H1 (cell line): Measurements from ENCODE around the gene TMC3. TPM values are rescaled to one million over a fixed set of nuclear protein-coding genes. Genes with fewer than 3 reads are reported as not detected.

Source experiments
- CTCF ChIA-PET: fragments of 300-600 bp; sonication (Branson Sonifier 250); formaldehyde crosslinking; loops from one replicate; lab custom pipeline; 2021; ENCODE audit not compliant: partially characterized antibody; lab: Charles Lee
- POLR2A ChIA-PET: fragments of 300-600 bp; sonication (Branson Sonifier 250); formaldehyde crosslinking; loops from one replicate; lab custom pipeline; 2021; ENCODE audit warnings: inconsistent platforms; ENCODE audit not compliant: partially characterized antibody; lab: Charles Lee
- DNase-seq, 2 experiments: peaks; one replicate each; pipeline versions ENCODE4 v3.0.0 to v3.0.0-alpha.2; 2010 to 2022; ENCODE audit warnings: low spot score in 2 of 2, low read depth in 1 of 2, mixed read lengths in 1 of 2
- FAIRE-seq: peaks from 2 replicates; lab custom pipeline; 2011; peaks lifted over from hg19 to GRCh38; lab: Jason Lieb, UNC
- H2AFZ ChIP-seq: 2 replicates; pipeline ENCODE4 v1.8.1; 2012; ENCODE audit warnings: low read length, inconsistent platforms
- H2AK5ac ChIP-seq: 2 replicates; pipeline ENCODE4 v1.6.1; 2013; ENCODE audit warnings: low read depth, low read length
- H2BK120ac ChIP-seq: replicated peaks from 2 replicates; pipeline ENCODE3; 2013; ENCODE audit warnings: low read depth, low read length, inconsistent platforms
- H2BK12ac ChIP-seq: 2 replicates; pipeline ENCODE4 v1.6.1; 2013; ENCODE audit warnings: low read depth, low read length
- H2BK15ac ChIP-seq: 2 replicates; pipeline ENCODE4 v1.6.1; 2013; ENCODE audit warnings: low read length
- H2BK20ac ChIP-seq: 2 replicates; pipeline ENCODE4 v1.6.1; 2013; ENCODE audit warnings: low read length
- H2BK5ac ChIP-seq: 2 replicates; pipeline ENCODE4 v1.6.1; 2013; ENCODE audit warnings: low read depth, low read length
- H3K14ac ChIP-seq: 2 replicates; pipeline ENCODE4 v1.6.1; 2013; ENCODE audit warnings: inconsistent platforms; ENCODE audit not compliant: insufficient read length
- H3K18ac ChIP-seq: 2 replicates; pipeline ENCODE4 v1.6.1; 2013; ENCODE audit warnings: low read length; ENCODE audit errors: extremely low read depth
- H3K23ac ChIP-seq: 2 replicates; pipeline ENCODE4 v1.6.1; 2013; ENCODE audit warnings: inconsistent platforms; ENCODE audit not compliant: insufficient read length
- H3K23me2 ChIP-seq: 2 replicates; pipeline ENCODE4 v1.6.1; 2013; ENCODE audit warnings: low read depth, low read length
- H3K27ac ChIP-seq: 2 replicates; pipeline ENCODE4 v1.6.1; 2011; ENCODE audit warnings: low read depth, low read length, inconsistent platforms
- H3K27me3 ChIP-seq, 4 experiments: replicated peaks in 1 of 4; 1 replicate in 1 of 4; 2 replicates in 3 of 4; pipeline versions ENCODE4 v1.6.1 to v1.8.1; 2011 to 2013; ENCODE audit warnings: low read length in 3 of 4, mild to moderate bottlenecking in 3 of 4, inconsistent platforms in 2 of 4, mixed read lengths in 2 of 4, moderate library complexity in 1 of 4; ENCODE audit not compliant: control insufficient read depth in 3 of 4, insufficient read depth in 3 of 4; ENCODE audit errors: extremely low read depth in 1 of 4
- H3K36me3 ChIP-seq, 4 experiments: 2 replicates each; pipeline versions ENCODE4 v1.6.1 to v1.8.1; 2011 to 2013; ENCODE audit warnings: mild to moderate bottlenecking in 4 of 4, low read length in 3 of 4, moderate library complexity in 2 of 4, control low read depth in 1 of 4, inconsistent platforms in 1 of 4; ENCODE audit not compliant: insufficient read depth in 4 of 4, control insufficient read depth in 2 of 4
- H3K4ac ChIP-seq: replicated peaks from 2 replicates; pipeline ENCODE3; 2013; ENCODE audit warnings: low read length, low read depth, mixed read lengths, inconsistent platforms; ENCODE audit not compliant: insufficient read length
- H3K4me1 ChIP-seq, 4 experiments: replicated peaks in 1 of 4; 1 replicate in 1 of 4; 2 replicates in 3 of 4; pipeline versions ENCODE4 v1.6.1 to v1.8.1; 2011 to 2013; ENCODE audit warnings: low read length in 3 of 4, inconsistent platforms in 2 of 4, mixed read lengths in 1 of 4; ENCODE audit not compliant: insufficient read depth in 4 of 4, control insufficient read depth in 3 of 4
- H3K4me2 ChIP-seq, 2 experiments: 2 replicates each; pipeline versions ENCODE4 v1.6.1 to v1.8.1; 2011 to 2013; ENCODE audit warnings: low read depth in 2 of 2, low read length in 2 of 2, control low read depth in 1 of 2, inconsistent platforms in 1 of 2, mild to moderate bottlenecking in 1 of 2; ENCODE audit not compliant: insufficient read depth in 1 of 2
- H3K4me3 ChIP-seq, 4 experiments: fragments of 200-600, 300-600 bp in 1 of 4; sonication (generic), shearing (Covaris generic), sonication (Bioruptor Twin) in 1 of 4; 2 replicates each; pipeline versions ENCODE4 v1.5.1 to v1.8.1; 2011 to 2016; ENCODE audit warnings: low read length in 4 of 4, low read depth in 3 of 4, control low read depth in 2 of 4, inconsistent platforms in 2 of 4, mild to moderate bottlenecking in 2 of 4, mixed read lengths in 1 of 4, moderate library complexity in 1 of 4; ENCODE audit not compliant: insufficient read depth in 2 of 4; ENCODE audit errors: extremely low read depth in 1 of 4
- H3K56ac ChIP-seq: replicated peaks from 2 replicates; pipeline ENCODE3; 2013; ENCODE audit warnings: low read depth, mild to moderate bottlenecking, mixed read lengths, low read length, inconsistent platforms; ENCODE audit not compliant: insufficient read length
- H3K79me1 ChIP-seq: 2 replicates; pipeline ENCODE4 v1.6.1; 2013; ENCODE audit warnings: low read depth, low read length, control low read depth
- H3K79me2 ChIP-seq, 2 experiments: 2 replicates each; pipeline versions ENCODE4 v1.6.1 to v1.8.1; 2012 to 2013; ENCODE audit warnings: low read length in 2 of 2, mild to moderate bottlenecking in 2 of 2, inconsistent platforms in 1 of 2; ENCODE audit not compliant: insufficient read depth in 2 of 2, control insufficient read depth in 1 of 2
- H3K9ac ChIP-seq, 4 experiments: replicated peaks in 1 of 4; 1 replicate in 1 of 4; 2 replicates in 3 of 4; pipeline versions ENCODE4 v1.6.1 to v1.8.1; 2011 to 2013; ENCODE audit warnings: low read depth in 3 of 4, low read length in 3 of 4, control low read depth in 2 of 4, mild to moderate bottlenecking in 2 of 4, moderate library complexity in 2 of 4, inconsistent platforms in 1 of 4; ENCODE audit errors: extremely low read depth in 1 of 4
- H3K9me3 ChIP-seq, 2 experiments: 2 replicates each; pipeline versions ENCODE4 v1.6.1 to v1.8.1; 2012 to 2013; ENCODE audit warnings: mild to moderate bottlenecking in 2 of 2, moderate library complexity in 2 of 2, control low read depth in 1 of 2, inconsistent platforms in 1 of 2, low read depth in 1 of 2, low read length in 1 of 2, mixed read lengths in 1 of 2; ENCODE audit not compliant: insufficient read depth in 2 of 2
- H4K20me1 ChIP-seq, 2 experiments: replicated peaks in 1 of 2; 2 replicates each; pipeline versions ENCODE3 to v1.8.1; 2011 to 2013; ENCODE audit warnings: inconsistent platforms in 2 of 2, low read length in 2 of 2, mild to moderate bottlenecking in 1 of 2; ENCODE audit not compliant: insufficient read depth in 2 of 2, control insufficient read depth in 1 of 2
- H4K5ac ChIP-seq: 2 replicates; pipeline ENCODE4 v1.6.1; 2013; ENCODE audit warnings: low read length, low read depth, mixed read lengths, inconsistent platforms; ENCODE audit not compliant: insufficient read length
- H4K8ac ChIP-seq: 2 replicates; pipeline ENCODE4 v1.8.0; 2013; ENCODE audit warnings: mild to moderate bottlenecking, moderate library complexity, low read length, inconsistent platforms; ENCODE audit not compliant: insufficient read depth; ENCODE audit errors: extremely low read depth
- H4K91ac ChIP-seq: replicated peaks from 2 replicates; pipeline ENCODE3; 2013; ENCODE audit warnings: low read length, mixed read lengths, inconsistent platforms; ENCODE audit not compliant: insufficient read length
- ASH2L ChIP-seq: fragments of 200-600, 300-600 bp; sonication (generic); IDR thresholded peaks from one replicate; pipeline ENCODE4 v1.7.1; 2017; ENCODE audit warnings: low read length
- ATF2 ChIP-seq: IDR thresholded peaks from 2 replicates; pipeline ENCODE4 v1.6.1; 2012; ENCODE audit warnings: low read length, inconsistent platforms
- CBX8 ChIP-seq: fragments of 300-800, 300-1000 bp; sonication (generic); IDR thresholded peaks from 2 replicates; pipeline ENCODE4 v1.7.1; 2016; ENCODE audit warnings: low read depth, low read length, borderline replicate concordance
- CREB1 ChIP-seq: IDR thresholded peaks from 2 replicates; pipeline ENCODE4 v1.6.1; 2012; ENCODE audit warnings: inconsistent platforms
- MAFK ChIP-seq: IDR thresholded peaks from 2 replicates; pipeline ENCODE4 v1.6.1; 2012; ENCODE audit warnings: low read depth, mild to moderate bottlenecking, improper control_type of control experiment, low read length
- NRF1 ChIP-seq: IDR thresholded peaks from 2 replicates; pipeline ENCODE4 v1.6.1; 2011; ENCODE audit warnings: mild to moderate bottlenecking, low read depth, low read length, improper control_type of control experiment
- SIN3A ChIP-seq, 2 experiments: IDR thresholded peaks in 1 of 2; conservative IDR thresholded peaks in 1 of 2; 2 replicates each; pipeline ENCODE4 v1.6.1; 2011 to 2012; ENCODE audit warnings: low read length in 2 of 2, improper control_type of control experiment in 1 of 2, low read depth in 1 of 2, mild to moderate bottlenecking in 1 of 2
- SIX5 ChIP-seq: IDR thresholded peaks from 2 replicates; pipeline ENCODE4 v1.6.1; 2011; ENCODE audit warnings: mild to moderate bottlenecking, low read depth, low read length
- SP2 ChIP-seq: IDR thresholded peaks from 2 replicates; pipeline ENCODE4 v1.6.1; 2012; ENCODE audit warnings: mild to moderate bottlenecking, low read length, inconsistent platforms
- SUZ12 ChIP-seq: fragments of 200-600 bp; sonication (generic); IDR thresholded peaks from 2 replicates; pipeline ENCODE4 v1.6.1; 2012; ENCODE audit warnings: mild to moderate bottlenecking, inconsistent platforms, low read length, moderate library complexity, mixed read lengths
- TBP ChIP-seq: IDR thresholded peaks from 2 replicates; pipeline ENCODE4 v1.6.1; 2011; ENCODE audit warnings: low read depth, low read length, improper control_type of control experiment
- ZNF274 ChIP-seq: IDR thresholded peaks from 2 replicates; pipeline ENCODE4 v1.7.0; 2012; ENCODE audit warnings: low read length, borderline replicate concordance; ENCODE audit errors: extremely low read depth
- WGBS, 2 experiments: shearing (Covaris generic) in 1 of 2; methylation state at CpG; one replicate each; pipeline versions ENCODE4 v1.1.6 to v1.1.7; 2013 to 2015; ENCODE audit warnings: low lambda C conversion rate in 2 of 2, mixed read lengths in 2 of 2, inconsistent platforms in 1 of 2, low coverage in 1 of 2, missing lambda C conversion rate in 1 of 2; ENCODE audit not compliant: insufficient replicate concordance in 2 of 2, insufficient coverage in 1 of 2, insufficient read length in 1 of 2; ENCODE audit errors: extremely low coverage in 1 of 2, missing lambda C conversion rate in 1 of 2; 5-methylcytosine and 5-hydroxymethylcytosine counted together
- polyA plus RNA-seq, 7 experiments: library from polyadenylated mRNA; depleted of rRNA in 3 of 7; stranded (reverse) in 5 of 7; unstranded in 2 of 7; fragments of >200 nt in 5 of 7; fragments of 200-250 nt in 2 of 7; gene quantifications; 1 replicate in 5 of 7; 2 replicates in 1 of 7; 4 replicates in 1 of 7; pipeline versions ENCODE4 v1.2.1 to v1.2.3, GENCODE V29; 2011 to 2013; ENCODE audit warnings: missing spikeins in 2 of 7, mixed read lengths in 2 of 7
- total RNA-seq: library from RNA; stranded (reverse); fragmentation: NEBNext Ultra II Directional; extraction: Animal tissue kit (Norgen Biotek cat#: 25700); gene quantifications from 2 replicates; pipeline ENCODE4 v1.2.1, GENCODE V29; 2021

TMC3 gene
- total and polyA plus RNA-seq, 2 of the 8 experiments (the other 6 are each of a cell fraction or from before 2014, with no cell fraction given): not detected

- no peak overlapping the region for H3K4ac ChIP-seq
- ChIA-PET POLR2A (interaction anchor here (1.3 kb wide), 1 partner anchor 22 kb away, joined by 3 read pairs; the partner anchor contains the start of gene STARD5), CTCF (interaction anchor here (0.6 to 2.3 kb wide), 7 partner anchors 8 to 304 kb away, joined by 3 to 10 read pairs (median 5); no protein-coding TSS in a partner anchor)
- H3K56ac ChIP-seq: no peak overlapping the region
- no peak overlapping the region for H2BK12ac ChIP-seq
- H3K36me3 ChIP-seq: no peaks in the 10 kb centered on the region; a peak in 1 of 8 replicates
- no peak for DNase-seq
- H3K9me3 ChIP-seq: no peaks in the 10 kb centered on the region
- H3K4me3 ChIP-seq: no peak overlapping the region
- no peaks in the 10 kb centered on the region for H3K27me3 ChIP-seq
- WGBS, 2 experiments: 87% methylated on average over 5 of the region's 5 CpGs; no CpG with 5 or more reads in 1 of the 2 experiments
- H2AFZ ChIP-seq: no peak overlapping the region
- no peaks in the 10 kb centered on the region for H3K79me1 ChIP-seq
- no peak overlapping the region for H4K91ac ChIP-seq
- H2BK5ac ChIP-seq: no peak overlapping the region
- H2BK20ac ChIP-seq: no peak overlapping the region
- FAIRE-seq: no peak
- H3K18ac ChIP-seq: peak overlapping the region; percentile 13; the same call in 1 of the 2 replicates
- no peak overlapping the region for H3K14ac ChIP-seq
- no peak overlapping the region for H2BK15ac ChIP-seq
- H2AK5ac ChIP-seq: peak overlapping the region; percentile 10; the same call in 1 of the 2 replicates
- no peak overlapping the region for H3K23ac ChIP-seq
- no peak overlapping the region for H4K5ac ChIP-seq
- H3K27ac ChIP-seq: no peak overlapping the region
- no peaks in the 10 kb centered on the region for H3K23me2 ChIP-seq
- no peaks in the 10 kb centered on the region for H3K79me2 ChIP-seq
- H3K4me1 ChIP-seq: peaks cover 6 to 18% (median 12%) of the 10 kb centered on the region in 4 experiments
- H3K9ac ChIP-seq: no peak overlapping the region
- H4K8ac ChIP-seq: no peak overlapping the region
- H2BK120ac ChIP-seq: no peak overlapping the region
- H4K20me1 ChIP-seq: no peaks in the 10 kb centered on the region
- no peak overlapping the region for H3K4me2 ChIP-seq
- TF ChIP-seq MAFK (no peak), SIN3A (conservative IDR thresholded peaks at IDR 0.05 in 1 of 2, IDR thresholded peaks at IDR 0.05 in 1 of 2; ENCODE audit: low read depth in 1 of 2, low read length in 2 of 2) (no peak), ATF2 (no peak), NRF1 (no peak), CREB1 (no peak), ASH2L (no peak), SUZ12 (no peak), SP2 (no peak), TBP (no peak), CBX8 (no peak), ZNF274 (no peak), SIX5 (no peak)
Measured at GRCh38 chr15:81301815-81302399, 72.1 kb downstream of the TMC3 start.
